ENCODE results near the gene SV2B.
"Not testable (repeated sequence)": the region's sequence is repeated elsewhere in the genome, so short reads cannot be mapped to it uniquely, and the experiment has no call there.

The SV2B gene

GRCh38 chr15:91099995-91100813 lies at the start of gene SV2B:
TSS of gene SV2B (plus strand) at chr15:91100257. CDS start at chr15:91226264, 126,007 bp downstream.
- peak; percentile 46 for DNase-seq

- no peak for DNase-seq
Observed at GRCh38 chr15:91051248-91051647, 48.8 kb upstream of the SV2B start.

- DNase-seq = no peak
Observed at GRCh38 chr15:91054816-91055215, 45.2 kb upstream of the SV2B start.

- DNase-seq = peak; percentile 17
Observed at GRCh38 chr15:91055548-91056331, 44.3 kb upstream of the SV2B start.

- no peak for DNase-seq
Observed at GRCh38 chr15:91061230-91061629, 38.8 kb upstream of the SV2B start.

- DNase-seq = no peak
Observed at GRCh38 chr15:91061997-91062396, 38.1 kb upstream of the SV2B start.

GRCh38 chr15:91065505-91065904 lies 34.6 kb upstream of the SV2B start:
- no peak for DNase-seq

GRCh38 chr15:91067036-91067435 lies 33.0 kb upstream of the SV2B start:
- DNase-seq = no peak

- DNase-seq = no peak
Observed at GRCh38 chr15:91068436-91068835, 31.6 kb upstream of the SV2B start.

- no peak for DNase-seq
Observed at GRCh38 chr15:91068966-91069365, 31.1 kb upstream of the SV2B start.

GRCh38 chr15:91070872-91071271 lies 29.2 kb upstream of the SV2B start:
- no peak for DNase-seq

GRCh38 chr15:91072161-91072560 lies 27.9 kb upstream of the SV2B start:
- DNase-seq = no peak

GRCh38 chr15:91073077-91073476 lies 27.0 kb upstream of the SV2B start:
- no peak for DNase-seq

GRCh38 chr15:91073768-91074167 lies 26.3 kb upstream of the SV2B start:
- no peak for DNase-seq

GRCh38 chr15:91075739-91076138 lies 24.3 kb upstream of the SV2B start:
- no peak for DNase-seq

- DNase-seq = no peak
Observed at GRCh38 chr15:91077029-91077428, 23.0 kb upstream of the SV2B start.

- not testable (repeated sequence) for DNase-seq
Observed at GRCh38 chr15:91093866-91094265, 6.2 kb upstream of the SV2B start.

GRCh38 chr15:91098451-91098850 lies 1.6 kb upstream of the SV2B start:
- DNase-seq = no peak

GRCh38 chr15:91099616-91099994 lies 452 bp upstream of the SV2B start:
- peak; percentile 59 for DNase-seq

- DNase-seq = no peak
Observed at GRCh38 chr15:91100814-91101607, 954 bp downstream of the SV2B start.

GRCh38 chr15:91101608-91101920 lies 1.5 kb downstream of the SV2B start:
- no peak for DNase-seq

GRCh38 chr15:91102546-91103330 lies 2.7 kb downstream of the SV2B start:
- no peak for DNase-seq

GRCh38 chr15:91104111-91104510 lies 4.1 kb downstream of the SV2B start:
- no peak for DNase-seq
